Measurements from ENCODE around the gene ELF4.

Gene ELF4

GRCh38 chrX:130110379-130111219 is at the start of gene ELF4:
ELF4 (minus strand) TSS chrX:130110497; CDS start chrX:130081330, 29,167 bp downstream.
- in situ Hi-C loops (cut with MboI; ENCODE audit: low sequenced_read_pairs): no loop called here

GRCh38 chrX:130159776-130160175 is 49.5 kb upstream of the ELF4 start:
- in situ Hi-C loops (cut with MboI; ENCODE audit: low sequenced_read_pairs): no loop called here

GRCh38 chrX:130158311-130158710 is 48.0 kb upstream of the ELF4 start:
- in situ Hi-C loops (cut with MboI; ENCODE audit: low sequenced_read_pairs): no loop called here

- in situ Hi-C loops (cut with MboI; ENCODE audit: low sequenced_read_pairs): no loop called here
These were observed 45.3 kb upstream of the ELF4 start for GRCh38 chrX:130155564-130155963.

- in situ Hi-C loops (cut with MboI; ENCODE audit: low sequenced_read_pairs): no loop called here
These were observed 37.3 kb upstream of the ELF4 start for GRCh38 chrX:130147631-130148030.

- in situ Hi-C loops (cut with MboI; ENCODE audit: low sequenced_read_pairs): no loop called here
These were observed 34.8 kb upstream of the ELF4 start for GRCh38 chrX:130145123-130145522.

- in situ Hi-C loops (cut with MboI; ENCODE audit: low sequenced_read_pairs): no loop called here
These were observed 34.2 kb upstream of the ELF4 start for GRCh38 chrX:130144509-130144908.

GRCh38 chrX:130139474-130140201 is 29.3 kb upstream of the ELF4 start:
- in situ Hi-C loops (cut with MboI; ENCODE audit: low sequenced_read_pairs): no loop called here

GRCh38 chrX:130136961-130137360 is 26.7 kb upstream of the ELF4 start:
- in situ Hi-C loops (cut with MboI; ENCODE audit: low sequenced_read_pairs): no loop called here

- in situ Hi-C loops (cut with MboI; ENCODE audit: low sequenced_read_pairs): no loop called here
These were observed 26.2 kb upstream of the ELF4 start for GRCh38 chrX:130136496-130136895.

GRCh38 chrX:130130990-130131389 is 20.7 kb upstream of the ELF4 start:
- in situ Hi-C loops (cut with MboI; ENCODE audit: low sequenced_read_pairs): no loop called here

- in situ Hi-C loops (cut with MboI; ENCODE audit: low sequenced_read_pairs): no loop called here
These were observed 15.0 kb upstream of the ELF4 start for GRCh38 chrX:130125091-130125874.

- in situ Hi-C loops (cut with MboI; ENCODE audit: low sequenced_read_pairs): no loop called here
These were observed 14.3 kb upstream of the ELF4 start for GRCh38 chrX:130124577-130124976.

GRCh38 chrX:130121505-130121800 is 11.2 kb upstream of the ELF4 start:
- in situ Hi-C loops (cut with MboI; ENCODE audit: low sequenced_read_pairs): no loop called here

- in situ Hi-C loops (cut with MboI; ENCODE audit: low sequenced_read_pairs): no loop called here
These were observed 10.6 kb upstream of the ELF4 start for GRCh38 chrX:130120746-130121504.

GRCh38 chrX:130120321-130120731 is 10.0 kb upstream of the ELF4 start:
- in situ Hi-C loops (cut with MboI; ENCODE audit: low sequenced_read_pairs): no loop called here

- in situ Hi-C loops (cut with MboI; ENCODE audit: low sequenced_read_pairs): no loop called here
These were observed 9.1 kb upstream of the ELF4 start for GRCh38 chrX:130119312-130119898.

GRCh38 chrX:130118441-130119311 is 8.4 kb upstream of the ELF4 start:
- in situ Hi-C loops (cut with MboI; ENCODE audit: low sequenced_read_pairs): no loop called here

GRCh38 chrX:130117166-130117565 is 6.9 kb upstream of the ELF4 start:
- in situ Hi-C loops (cut with MboI; ENCODE audit: low sequenced_read_pairs): no loop called here

All from HL-60/S4 treated with phorbol 12-myristate 13-acetate at 8.2 ng/mL for 4 days and 3 days (cell line).